Limb (tissue), 2 donors: ENCODE results near the gene FRMPD4.

Experiments used
- DNase-seq, 2 donors: peaks; one replicate each; pipeline ENCODE4 v3.0.0-alpha.2; 2016; ENCODE audit errors: extremely low spot score in 2 of 2

FRMPD4 gene

GRCh38 chrX:12657433-12657832 lies 519.2 kb downstream of the FRMPD4 start:
- DNase-seq, result no peak

GRCh38 chrX:12657881-12658280 lies 519.6 kb downstream of the FRMPD4 start:
- DNase-seq, result no peak

GRCh38 chrX:12661464-12661863 lies 523.2 kb downstream of the FRMPD4 start:
- DNase-seq, result no peak

GRCh38 chrX:12672367-12673106 lies 534.3 kb downstream of the FRMPD4 start:
- no peak for DNase-seq

GRCh38 chrX:12673487-12673886 lies 535.2 kb downstream of the FRMPD4 start:
- no peak for DNase-seq

- DNase-seq, result no peak
Measured at GRCh38 chrX:12679522-12679921, 541.2 kb downstream of the FRMPD4 start.

- no peak for DNase-seq
Measured at GRCh38 chrX:12681047-12681446, 542.8 kb downstream of the FRMPD4 start.

- DNase-seq, result no peak
Measured at GRCh38 chrX:12685541-12685940, 547.3 kb downstream of the FRMPD4 start.

GRCh38 chrX:12686331-12686730 lies 548.1 kb downstream of the FRMPD4 start:
- no peak for DNase-seq

- DNase-seq, result no peak
Measured at GRCh38 chrX:12690646-12691045, 552.4 kb downstream of the FRMPD4 start.

GRCh38 chrX:12693754-12694153 lies 555.5 kb downstream of the FRMPD4 start:
- DNase-seq, result no peak

GRCh38 chrX:12700745-12701144 lies 562.5 kb downstream of the FRMPD4 start:
- DNase-seq, result no peak

- DNase-seq, result peak; percentile 47 to 51
Measured at GRCh38 chrX:12701628-12702027, 563.4 kb downstream of the FRMPD4 start.

- peak in 1 of 2 donors; percentile 28 for DNase-seq
Measured at GRCh38 chrX:12702509-12703091, 564.3 kb downstream of the FRMPD4 start.

GRCh38 chrX:12704706-12705105 lies 566.4 kb downstream of the FRMPD4 start:
- no peak for DNase-seq

GRCh38 chrX:12709047-12709446 lies 570.8 kb downstream of the FRMPD4 start:
- no peak for DNase-seq

GRCh38 chrX:12711435-12712040 lies 573.3 kb downstream of the FRMPD4 start:
- no peak for DNase-seq

- no peak for DNase-seq
Measured at GRCh38 chrX:12716574-12716973, 578.3 kb downstream of the FRMPD4 start.

GRCh38 chrX:12719837-12720236 lies 581.6 kb downstream of the FRMPD4 start:
- DNase-seq, result no peak

- no peak for DNase-seq
Measured at GRCh38 chrX:12721042-12721441, 582.8 kb downstream of the FRMPD4 start.

- DNase-seq, result no peak
Measured at GRCh38 chrX:12722314-12722713, 584.0 kb downstream of the FRMPD4 start.

GRCh38 chrX:12741416-12741815 lies 603.1 kb downstream of the FRMPD4 start:
- no peak for DNase-seq

- DNase-seq, result no peak
Measured at GRCh38 chrX:12747433-12747832, 609.2 kb downstream of the FRMPD4 start.
